ENCODE data around the gene PLGRKT. TPM values are rescaled to one million over a fixed set of nuclear protein-coding genes. Genes with fewer than 3 reads are reported as not detected.

The PLGRKT gene
- total and polyA plus RNA-seq, 2 donors (not counting 3 experiments of a cell fraction or from before 2014, with no cell fraction given), result 3.8 to 21.2 TPM

- Histone ChIP-seq H3K9me1 (replicated peaks; ENCODE audit: control insufficient read depth, extremely low read depth, insufficient read depth, low read length) (no peaks in the 10 kb centered on the region), H4K20me1 (replicated peaks; ENCODE audit: control insufficient read depth, extremely low read depth, insufficient read depth, low read length) (no peaks in the 10 kb centered on the region), H3K9ac (replicated peaks; ENCODE audit: extremely low read depth, insufficient read depth, low read length) (no peak overlapping the region), H3K4me1 (ENCODE audit: control insufficient read depth, extremely low read depth, insufficient read depth, low read length) (no peaks in the 10 kb centered on the region), H3K36me3 (ENCODE audit: control insufficient read depth in 2 of 2, extremely low read depth in 1 of 2, insufficient read depth in 2 of 2, low read length in 2 of 2) (no peaks in the 10 kb centered on the region), H3K4me3 (replicated peaks in 1 of 3; ENCODE audit: insufficient read depth in 1 of 3, low read depth in 1 of 3, low read length in 3 of 3) (no peak overlapping the region), H3K4me2 (ENCODE audit: insufficient read depth, low read length) (no peak overlapping the region), H3K79me2 (ENCODE audit: control insufficient read depth, insufficient read depth, low read length) (no peaks in the 10 kb centered on the region), H3K27ac (ENCODE audit: insufficient read depth, low read depth, low read length) (no peak overlapping the region), H3K9me3 (replicated peaks; ENCODE audit: control insufficient read depth, insufficient read depth, low read length) (no peaks in the 10 kb centered on the region), H2AFZ (ENCODE audit: low read depth, low read length) (no peak overlapping the region), H3K27me3 (ENCODE audit: control insufficient read depth in 2 of 2, insufficient read depth in 2 of 2, low read length in 2 of 2) (no peaks in the 10 kb centered on the region)
- CTCF ChIA-PET, result no interaction called here
- FAIRE-seq (no peak), DNase-seq (ENCODE audit: low read depth, low spot score) (no peak)
- dilution Hi-C loops (cut with MboI; ENCODE audit: extremely low pct_ligation_motif_present, low sequenced_read_pairs), result no loop called here
- BruUV-seq (replicated peaks), result no TSS peak
- TF ChIP-seq GATA2 (IDR thresholded peaks at IDR 0.05; ENCODE audit: insufficient read depth, insufficient read length, low read depth, low read length) (no peak), MYC (IDR thresholded peaks at IDR 0.05; ENCODE audit: low read depth, low read length) (no peak), MAX (IDR thresholded peaks at IDR 0.05; ENCODE audit: insufficient read depth, insufficient read length) (no peak), POLR2AphosphoS5 (IDR thresholded peaks at IDR 0.05; ENCODE audit: insufficient read depth, low read depth, low read length) (no peak), CTCF (IDR thresholded peaks at IDR 0.05; ENCODE audit: extremely low read depth in 1 of 2, insufficient read depth in 1 of 2, low read depth in 1 of 2, low read length in 2 of 2) (no peak), EZH2 (IDR thresholded peaks at IDR 0.05; ENCODE audit: borderline replicate concordance, low read depth, low read length, severe bottlenecking) (no peak)
- intact Hi-C loops (cut with micrococcal nuclease), result no loop called here
- POLR2A ChIA-PET, result no interaction called here
Measured at GRCh38 chr9:5355817-5356216, 81.9 kb downstream of the PLGRKT start.

Data from endothelial cell of umbilical vein (primary cell).